ENCODE measurements around the gene FXYD1.
"Not testable (repeated sequence)": the region's sequence is repeated elsewhere in the genome, so short reads cannot be mapped to it uniquely, and the experiment has no call there.

Gene FXYD1

DNA sequence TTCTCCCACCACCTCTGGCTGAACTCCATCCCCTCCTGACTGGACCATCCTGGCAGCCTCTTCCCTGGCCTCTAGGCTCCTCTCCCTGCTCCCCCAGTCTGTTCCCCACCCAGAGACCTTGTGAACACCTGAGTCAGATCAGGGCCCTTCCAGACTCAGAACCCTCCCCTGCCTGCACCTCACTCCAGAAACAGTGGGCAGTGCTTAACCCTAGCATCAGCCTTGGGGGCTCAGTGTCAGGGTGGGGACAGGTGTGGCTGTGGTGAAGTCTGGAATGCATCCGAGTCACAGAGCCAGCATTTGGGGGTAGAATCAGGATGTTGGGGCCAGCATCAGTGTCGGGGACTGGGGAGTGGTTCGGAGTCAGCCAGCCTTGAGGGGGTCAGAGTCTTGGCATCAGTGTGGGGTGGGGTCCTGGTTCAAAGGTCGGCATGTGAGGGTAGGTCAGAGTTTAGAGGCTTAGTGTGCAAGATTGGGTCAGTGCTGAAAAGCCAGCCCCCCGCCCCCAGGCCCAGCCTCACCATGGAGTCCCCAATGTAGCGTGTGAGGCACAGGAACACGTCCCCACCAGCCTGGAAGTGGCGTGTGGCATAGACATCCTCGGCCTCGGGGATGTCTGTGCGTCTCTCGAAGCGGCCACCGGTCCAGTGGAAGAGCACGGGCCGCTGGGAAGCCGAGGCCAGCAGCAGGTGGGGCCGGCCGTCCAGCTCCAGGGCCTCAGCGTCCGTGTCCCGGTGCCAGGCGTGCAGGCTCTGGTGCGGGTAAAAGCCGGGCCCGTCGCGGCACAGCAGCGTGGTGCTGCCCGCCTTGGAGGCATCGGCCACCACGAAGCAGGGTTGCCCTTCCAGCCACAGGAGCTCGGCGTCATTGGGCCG, 12.6 kb upstream of the FXYD1 start:
- DNase-seq: no peak

DNA sequence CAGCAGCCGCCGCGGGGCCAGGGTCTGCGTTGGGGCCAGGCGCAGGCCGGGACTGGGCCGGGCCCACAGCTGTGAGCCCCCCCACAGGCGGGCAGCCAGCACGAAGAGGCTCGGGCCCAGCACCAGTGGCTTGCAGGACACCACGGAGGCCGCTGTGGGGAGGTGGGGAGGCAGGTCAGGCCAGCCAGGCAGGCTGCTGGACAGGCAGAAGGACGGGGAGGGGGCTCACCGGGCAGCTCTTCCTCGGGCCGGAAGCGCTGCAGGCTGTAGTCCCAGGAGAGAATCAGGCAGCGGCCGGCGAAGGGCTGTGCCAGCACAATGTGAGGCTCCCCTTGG, 12.0 kb upstream of the FXYD1 start:
- DNase-seq: no peak

DNA sequence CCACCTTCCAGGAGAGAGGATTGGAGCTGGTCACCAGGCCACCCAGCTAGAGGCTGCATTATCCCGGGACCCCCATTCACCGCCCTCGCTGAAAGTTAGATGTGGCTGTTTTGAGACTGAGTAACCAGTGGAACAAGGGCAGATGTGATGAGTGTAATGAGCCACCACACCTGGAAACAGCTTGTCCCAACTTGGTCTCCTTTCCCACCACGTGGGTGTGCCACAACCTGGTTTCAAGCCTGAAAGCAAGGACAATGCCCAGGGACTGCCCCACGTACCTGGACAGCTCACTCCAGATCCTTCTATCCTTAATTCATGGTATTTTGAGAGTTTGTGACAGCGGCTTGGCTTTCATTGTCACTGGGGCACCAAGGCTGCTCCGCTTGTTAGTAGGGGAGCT, 10.8 kb upstream of the FXYD1 start:
- DNase-seq: no peak

DNA sequence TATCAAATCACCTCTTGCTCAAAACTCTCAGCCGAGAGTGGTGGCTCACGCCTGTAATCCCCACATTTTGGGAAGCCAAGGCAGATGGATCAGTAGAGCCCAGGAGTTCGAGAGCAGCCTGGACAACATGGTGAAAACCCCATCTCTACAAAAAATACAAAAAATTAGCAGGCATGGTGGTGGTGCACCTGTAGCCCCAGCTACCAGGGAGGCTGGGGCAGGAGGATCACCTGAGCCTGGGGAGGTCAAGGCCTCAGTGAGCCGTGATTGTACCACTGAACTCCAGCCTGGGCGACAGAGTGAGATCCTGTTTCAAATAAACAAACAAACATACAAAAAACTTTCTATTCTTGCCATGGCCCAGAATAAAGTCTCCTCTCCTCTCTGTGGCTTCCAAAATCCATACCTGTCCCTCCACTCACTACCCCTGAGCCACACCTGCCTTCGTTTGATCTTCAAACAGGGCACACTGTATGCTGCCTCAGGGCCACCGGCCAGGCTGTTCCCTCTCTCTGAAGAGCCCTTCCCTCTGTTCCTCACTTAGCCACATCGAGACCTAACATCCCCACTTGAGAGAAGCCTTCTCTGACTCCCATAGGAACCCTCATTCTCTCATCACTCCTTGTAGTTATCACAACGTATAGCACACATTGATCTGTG, 10.1 kb upstream of the FXYD1 start:
- DNase-seq: no peak

DNA sequence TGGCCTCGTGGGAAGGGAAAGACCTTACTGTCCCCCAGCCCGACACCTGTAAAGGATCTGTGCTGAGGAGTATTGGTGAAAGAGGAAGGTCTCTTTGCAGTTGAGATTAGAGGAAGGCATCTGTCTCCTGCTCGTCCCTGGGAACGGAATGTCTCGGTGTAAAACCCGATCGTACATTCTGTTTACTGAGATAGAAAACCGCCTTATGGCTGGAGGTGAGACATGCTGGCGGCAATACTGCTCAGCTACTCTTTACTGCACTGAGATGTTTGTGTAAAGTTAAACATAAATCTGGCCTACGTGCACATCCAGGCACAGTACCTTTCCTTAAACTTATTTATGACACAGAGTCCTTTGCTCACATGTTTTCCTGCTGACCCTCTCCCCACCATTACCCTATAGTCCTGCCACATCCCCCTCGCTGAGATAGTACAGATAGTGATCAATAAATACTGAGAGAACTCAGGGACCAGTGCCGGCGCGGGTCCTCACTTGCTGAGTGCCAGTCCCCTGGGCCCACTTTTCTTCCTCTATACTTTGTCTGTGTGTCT, 8.8 kb upstream of the FXYD1 start:
- not testable (repeated sequence) for DNase-seq

DNA sequence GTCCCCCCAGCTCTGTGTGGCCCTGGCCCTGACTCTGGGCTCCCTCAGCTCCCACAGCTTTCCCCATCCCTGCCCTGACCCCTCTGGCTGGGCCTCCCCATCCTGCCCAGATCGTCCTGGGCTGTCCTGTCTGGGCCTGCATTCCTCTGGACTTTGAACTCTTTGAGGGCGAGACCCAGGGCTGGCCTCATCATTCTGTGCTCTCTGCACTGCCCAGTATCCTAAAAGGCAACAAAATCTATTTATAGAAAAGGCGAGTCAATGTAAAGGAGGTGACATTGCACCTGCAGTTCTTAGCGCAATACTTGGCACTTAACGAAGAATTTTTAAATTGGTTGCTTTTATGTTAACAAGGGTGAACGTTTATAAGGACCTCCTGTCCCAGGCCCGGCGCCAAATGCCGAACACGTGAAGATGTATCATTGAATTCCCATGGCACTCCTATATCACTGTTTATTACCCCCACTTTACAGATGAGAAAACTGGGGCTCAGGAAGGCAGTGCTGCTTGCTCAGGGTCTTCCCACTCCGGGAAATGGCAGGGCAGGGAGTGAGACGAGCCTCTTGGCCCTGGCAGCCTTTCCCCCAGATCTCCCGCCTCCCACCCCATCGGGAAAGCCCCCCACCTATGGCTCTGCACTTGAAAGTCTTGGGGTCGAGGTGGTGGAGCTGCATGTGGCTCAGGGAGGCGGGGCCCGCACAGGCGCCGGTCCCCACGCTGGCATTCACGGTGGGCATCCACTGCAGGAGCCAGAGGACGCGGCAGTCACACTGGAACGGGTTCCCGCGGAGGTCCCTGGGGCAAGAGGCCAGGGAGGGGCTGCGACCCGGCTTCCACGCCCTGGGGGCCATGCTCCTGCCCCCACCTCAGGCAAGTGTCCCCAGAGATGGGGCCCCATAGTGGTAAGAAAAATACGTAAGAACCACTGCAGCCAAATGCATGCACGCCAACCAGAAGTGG, 7.6 kb upstream of the FXYD1 start:
- DNase-seq: no peak

DNA sequence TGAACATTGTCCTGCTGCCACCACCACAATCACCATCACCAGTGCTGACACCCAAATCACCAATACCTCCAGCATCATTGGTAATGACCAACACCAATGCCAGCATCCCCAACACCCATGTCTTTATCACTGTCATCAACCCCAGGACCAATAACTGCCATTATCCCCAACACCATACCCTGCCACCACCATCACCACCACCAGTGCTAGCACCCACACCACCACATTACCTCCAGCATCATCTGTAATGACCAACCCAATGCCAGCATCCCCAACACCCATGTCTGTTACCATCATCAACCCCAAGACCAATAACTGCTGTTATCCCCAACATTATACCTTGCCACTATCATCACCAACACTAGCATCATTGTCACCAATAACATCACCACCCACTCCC, 6.4 kb upstream of the FXYD1 start:
- no peak for DNase-seq

DNA sequence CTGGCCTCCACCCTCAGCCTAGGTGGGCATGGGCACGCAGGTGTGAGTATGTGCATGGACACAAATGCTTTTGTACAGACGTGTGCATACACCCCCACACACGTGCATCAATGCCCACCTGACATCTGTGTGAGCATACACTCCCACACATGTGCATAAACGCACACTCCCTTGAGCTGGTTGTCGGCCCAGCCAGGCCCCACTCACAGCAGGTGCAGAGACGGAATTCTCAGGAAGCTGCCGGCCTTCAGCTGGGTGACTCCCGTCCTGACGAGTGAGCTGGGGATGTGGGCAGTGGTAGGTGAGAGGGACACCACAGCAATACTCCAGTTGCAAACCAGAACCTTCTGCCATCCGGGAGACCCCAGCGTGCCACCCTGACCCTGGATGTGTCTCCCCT, 4.8 kb upstream of the FXYD1 start:
- DNase-seq: no peak

DNA sequence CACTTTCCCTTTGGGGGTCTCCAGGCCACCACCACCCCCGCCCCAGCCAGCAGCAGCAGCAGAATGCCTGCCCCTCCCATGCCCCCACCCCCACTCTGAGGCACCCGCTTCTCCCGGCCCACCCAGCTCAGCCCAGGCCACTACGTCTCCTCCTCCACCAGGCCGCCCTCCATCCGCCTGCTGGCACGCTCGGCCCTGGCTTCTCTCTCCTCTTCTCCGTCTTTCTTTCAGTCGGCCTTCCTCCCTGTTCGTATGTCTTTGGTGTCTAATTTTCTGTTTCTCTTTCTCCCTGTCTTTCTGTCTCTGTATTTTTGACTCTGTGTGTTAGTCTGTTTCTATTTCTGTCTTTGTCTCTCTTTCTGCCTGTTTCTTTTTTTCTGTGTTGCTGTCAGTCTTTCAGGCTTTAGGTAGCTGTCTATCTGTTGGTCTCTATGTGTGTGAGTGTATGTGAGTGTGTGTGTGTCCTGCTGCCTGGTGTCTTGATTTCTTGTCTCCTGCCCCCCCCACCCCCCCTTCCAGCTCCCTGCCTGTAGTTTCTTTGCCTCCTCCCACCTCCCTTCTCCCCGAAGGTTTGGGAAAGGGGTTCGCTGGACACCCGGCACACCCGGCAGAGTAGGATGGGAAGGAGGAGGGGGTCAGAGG, 3.9 kb upstream of the FXYD1 start, which contains the start of gene LGI4:
Gene LGI4 (minus strand): TSS at position 459 of the 642 bp plus-strand sequence. CDS start 379 bp downstream, at position 80.
- DNase-seq: no peak

DNA sequence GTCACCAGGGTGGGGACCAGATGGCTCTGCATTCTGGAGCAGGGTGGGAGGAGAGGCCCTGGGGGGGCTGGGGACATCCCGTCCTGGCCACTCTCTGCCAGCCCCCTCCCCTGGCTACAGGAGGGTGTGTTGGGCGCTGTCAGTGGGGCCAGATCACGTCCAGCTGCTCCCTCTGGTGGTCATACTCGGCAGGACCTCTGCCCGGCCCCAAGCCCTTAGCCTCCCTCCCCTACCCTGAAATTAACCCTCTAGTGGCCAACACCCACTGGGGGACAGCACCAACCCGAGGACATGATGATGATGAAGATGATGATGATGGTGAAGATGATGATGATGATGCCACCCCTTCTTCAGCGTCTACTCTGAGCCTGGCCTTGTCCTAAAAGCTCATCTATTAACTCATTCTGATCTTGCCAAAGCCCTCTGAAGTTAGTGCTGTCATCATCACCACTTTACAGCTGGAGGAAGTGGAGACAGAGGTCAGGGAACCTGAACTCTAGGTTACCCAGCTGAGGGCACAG, 3.2 kb upstream of the FXYD1 start:
- peak; percentile 67 to 70 for DNase-seq

DNA sequence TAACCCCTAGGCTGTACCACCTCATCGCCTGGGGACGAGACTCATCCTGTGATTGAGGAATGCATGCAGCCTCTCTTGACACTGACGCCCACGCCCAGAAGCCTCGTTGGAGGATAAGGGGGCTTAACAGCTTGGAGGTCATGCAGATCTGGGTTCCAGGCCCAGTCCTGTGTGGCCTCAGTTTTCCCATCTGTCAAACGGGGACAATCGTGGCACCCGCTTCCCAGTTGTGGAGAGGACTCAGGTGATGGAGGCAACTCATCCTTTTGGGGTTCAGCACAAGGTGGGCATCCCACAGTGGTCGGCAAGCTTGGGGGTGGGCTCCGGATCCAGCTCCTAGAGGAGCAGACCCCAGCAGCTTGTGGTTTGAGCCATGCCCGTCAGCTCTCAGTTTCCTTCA, 2.4 kb upstream of the FXYD1 start:
- no peak for DNase-seq

DNA sequence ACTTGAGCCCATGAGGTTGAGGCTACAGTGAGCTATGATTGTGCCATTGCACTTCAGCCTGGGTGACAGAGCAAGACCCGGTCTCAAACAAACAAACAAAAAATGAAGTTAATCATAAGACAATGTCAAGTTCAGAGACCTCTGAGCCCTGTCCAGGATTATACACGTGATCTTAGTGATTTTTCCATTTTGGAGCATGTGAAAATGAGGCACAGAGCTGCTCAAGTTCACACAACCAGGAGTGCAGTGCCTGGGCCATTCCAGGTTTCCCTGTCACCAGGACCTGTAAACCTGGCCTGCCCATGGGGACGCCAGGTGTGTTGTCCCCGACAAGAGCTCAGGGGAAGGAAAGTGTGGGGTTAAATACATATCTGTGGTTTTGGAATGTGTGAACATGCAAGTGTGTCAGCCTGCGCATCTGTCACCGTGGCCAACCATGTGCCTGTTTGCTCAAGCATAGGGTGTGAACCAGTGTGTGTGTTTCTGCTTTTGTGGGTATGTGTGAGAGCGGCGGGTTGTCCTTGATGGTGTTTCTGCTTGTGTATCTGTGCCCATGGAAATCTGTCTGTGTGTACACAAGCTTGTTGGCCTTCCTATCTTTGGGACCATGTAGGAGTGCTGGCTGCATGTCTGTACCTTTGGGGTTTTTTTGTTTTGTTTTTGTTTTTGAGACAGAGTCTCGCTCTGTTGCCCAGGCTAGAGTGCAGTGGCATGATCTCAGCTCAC, 1.5 kb upstream of the FXYD1 start:
- DNase-seq: no peak

DNA sequence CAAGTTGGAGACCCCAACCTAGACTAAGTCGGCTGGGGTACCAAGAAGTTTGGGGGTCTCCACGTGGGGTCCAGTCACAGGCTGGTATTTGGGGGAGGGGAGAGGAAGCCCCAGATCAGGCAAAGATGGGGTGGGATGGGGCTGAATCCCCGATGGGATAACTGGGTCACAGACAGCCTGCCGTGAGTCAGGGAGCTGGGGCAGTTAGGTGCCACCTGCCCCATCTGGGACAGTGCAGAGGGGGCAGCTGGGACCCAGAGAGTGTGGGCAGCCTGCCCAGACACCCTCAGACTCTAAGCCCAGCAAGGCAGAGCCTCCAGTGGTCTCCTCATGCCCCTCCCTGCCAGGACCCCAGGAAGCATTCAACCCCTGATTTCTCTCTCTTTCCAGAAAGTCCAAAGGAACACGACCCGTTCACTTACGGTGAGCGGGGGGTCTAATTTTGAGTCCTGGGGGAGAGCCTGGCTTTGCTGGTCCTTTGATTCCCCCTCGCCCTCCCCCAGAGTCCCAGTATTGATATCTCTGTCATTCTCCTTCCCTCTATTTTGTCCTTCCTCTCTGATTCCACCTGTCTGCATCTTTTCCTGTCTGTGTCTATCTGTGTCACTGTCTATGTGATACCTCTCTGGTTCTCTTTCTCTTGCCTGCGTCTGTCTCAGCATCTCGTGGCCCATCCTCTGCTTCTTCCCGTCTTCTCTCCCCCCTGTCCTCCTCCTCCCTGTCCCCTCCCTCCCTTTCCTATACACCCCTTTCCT, 1.8 kb downstream of the FXYD1 start:
- no peak for DNase-seq

DNA sequence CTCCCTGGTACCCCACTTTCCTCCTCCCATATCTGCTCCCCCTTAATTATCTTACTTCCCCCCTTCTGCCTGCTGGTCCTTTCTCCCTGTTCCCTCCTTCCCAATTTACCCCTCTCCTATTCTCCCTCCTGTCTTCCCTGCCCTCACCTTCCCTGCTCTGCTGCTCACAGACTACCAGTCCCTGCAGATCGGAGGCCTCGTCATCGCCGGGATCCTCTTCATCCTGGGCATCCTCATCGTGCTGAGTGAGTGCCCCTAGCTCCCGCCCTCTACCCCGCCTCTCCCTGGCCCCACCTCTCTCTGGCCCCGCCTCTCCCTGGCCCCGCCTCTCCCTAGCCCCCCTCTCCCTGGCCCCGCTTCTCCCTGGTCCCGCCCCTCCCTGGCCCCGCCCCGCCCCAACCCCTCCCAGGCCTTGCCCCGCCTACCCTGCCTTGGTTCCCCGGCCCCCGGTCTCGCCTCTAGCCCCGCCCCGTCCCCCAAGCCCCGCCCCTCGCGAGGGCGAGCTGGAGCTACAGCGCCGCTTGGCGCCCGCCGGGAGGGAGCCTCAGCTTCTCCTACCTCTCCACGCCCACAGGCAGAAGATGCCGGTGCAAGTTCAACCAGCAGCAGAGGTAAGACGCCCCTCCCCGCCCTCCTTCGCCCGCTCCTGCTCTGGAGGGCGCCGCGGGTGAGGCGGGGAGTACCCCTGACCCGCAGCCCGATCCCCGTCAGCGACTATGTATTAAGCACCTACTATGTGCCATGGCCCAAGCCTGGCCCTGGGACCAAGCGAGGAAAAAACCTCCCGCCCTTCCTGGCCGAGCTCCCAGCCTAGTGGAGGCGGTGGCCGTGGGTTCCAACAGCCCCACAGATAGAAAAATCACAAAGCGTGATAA, 2.6 kb downstream of the FXYD1 start:
- peak; percentile 82 to 89 for DNase-seq

DNA sequence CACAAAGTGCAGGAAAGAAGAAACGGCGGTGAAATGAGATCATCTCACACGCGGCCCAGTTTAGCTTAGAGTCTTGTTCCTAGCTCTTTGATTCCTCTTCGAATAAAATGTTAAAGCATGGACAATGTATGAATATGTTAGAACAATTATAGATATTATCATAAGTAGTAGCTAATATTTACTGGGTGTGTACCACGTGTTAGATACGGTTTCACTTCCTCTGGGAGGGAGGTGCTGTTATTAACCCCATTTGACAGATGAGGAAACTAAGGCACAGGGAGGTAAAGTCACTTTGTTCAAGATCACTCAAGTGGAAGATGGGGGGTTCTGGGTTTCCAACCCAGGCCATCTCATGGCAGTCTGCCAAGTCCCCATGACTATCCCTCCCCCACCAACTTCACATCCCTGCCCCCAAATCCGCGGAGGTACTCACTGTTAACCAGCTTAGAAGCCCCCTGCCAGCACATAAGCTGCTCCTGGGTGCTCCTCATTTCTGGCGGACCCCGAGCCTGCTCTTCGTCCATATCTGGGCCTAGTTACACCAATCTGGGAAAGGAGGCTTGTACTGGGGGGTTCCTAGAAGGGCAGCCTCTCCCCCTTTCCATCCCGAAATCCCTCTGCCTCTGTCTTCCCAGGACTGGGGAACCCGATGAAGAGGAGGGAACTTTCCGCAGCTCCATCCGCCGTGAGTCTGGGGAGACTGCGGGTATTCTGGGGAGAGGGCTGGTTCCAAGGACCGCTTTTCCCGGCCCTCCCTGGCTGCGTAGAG, 3.4 kb downstream of the FXYD1 start:
- DNase-seq: peak; percentile 43 to 55

DNA sequence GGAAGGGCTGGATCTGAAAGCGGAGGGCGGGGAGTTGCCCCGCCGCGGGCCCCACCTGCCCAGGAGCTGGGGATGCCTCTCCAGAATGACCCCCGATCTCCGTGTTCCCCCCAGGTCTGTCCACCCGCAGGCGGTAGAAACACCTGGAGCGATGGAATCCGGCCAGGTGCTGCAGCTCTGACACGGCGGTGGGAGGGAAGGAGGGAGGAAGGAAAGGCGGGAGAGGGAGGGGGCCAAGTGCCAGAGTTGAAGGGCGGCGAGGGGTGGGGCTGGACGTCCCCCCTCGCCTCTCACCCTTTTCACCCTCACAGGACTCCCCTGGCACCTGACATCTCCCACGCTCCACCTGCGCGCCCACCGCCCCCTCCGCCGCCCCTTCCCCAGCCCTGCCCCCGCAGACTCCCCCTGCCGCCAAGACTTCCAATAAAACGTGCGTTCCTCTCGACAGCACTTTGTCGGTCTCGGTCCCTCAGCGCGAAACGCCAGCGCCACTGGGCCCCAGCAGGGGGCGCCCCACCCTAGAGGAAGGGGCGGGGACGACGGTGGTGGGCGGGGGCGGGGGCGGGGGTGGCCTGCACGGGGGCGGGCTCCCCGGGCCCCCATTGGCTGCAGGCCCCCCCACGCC, 4.1 kb downstream of the FXYD1 start:
- DNase-seq: peak in 1 of 2 donors; percentile 39

DNA sequence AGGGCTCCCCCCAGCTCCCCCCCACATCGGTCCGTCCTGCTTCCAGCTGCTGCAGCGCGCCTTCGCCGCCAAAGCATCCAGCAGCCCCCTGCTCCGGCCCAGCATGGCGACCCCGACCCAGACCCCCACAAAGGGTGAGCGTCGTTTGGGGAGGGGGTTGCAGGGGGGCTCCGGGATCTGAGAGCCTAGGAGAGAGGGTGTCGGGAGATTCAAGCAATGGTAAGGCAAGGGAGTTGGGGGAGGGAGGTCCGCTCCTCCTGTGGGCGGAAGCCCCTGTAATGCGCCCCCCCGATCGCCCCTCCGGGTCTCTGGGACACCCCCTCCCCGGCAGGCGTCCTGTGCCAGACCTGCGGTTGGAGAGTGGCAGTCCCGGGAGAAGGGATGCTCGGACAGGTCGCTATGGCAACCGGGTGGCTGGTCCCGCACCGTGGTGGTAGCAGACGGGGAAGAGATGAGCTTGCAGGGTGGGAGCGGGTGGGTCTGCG, 4.6 kb downstream of the FXYD1 start, which contains the start of gene FXYD7:
Gene FXYD7 (plus strand): TSS at position 25 of the 485 bp plus-strand sequence. CDS start 79 bp downstream, at position 104.
- DNase-seq: no peak

DNA sequence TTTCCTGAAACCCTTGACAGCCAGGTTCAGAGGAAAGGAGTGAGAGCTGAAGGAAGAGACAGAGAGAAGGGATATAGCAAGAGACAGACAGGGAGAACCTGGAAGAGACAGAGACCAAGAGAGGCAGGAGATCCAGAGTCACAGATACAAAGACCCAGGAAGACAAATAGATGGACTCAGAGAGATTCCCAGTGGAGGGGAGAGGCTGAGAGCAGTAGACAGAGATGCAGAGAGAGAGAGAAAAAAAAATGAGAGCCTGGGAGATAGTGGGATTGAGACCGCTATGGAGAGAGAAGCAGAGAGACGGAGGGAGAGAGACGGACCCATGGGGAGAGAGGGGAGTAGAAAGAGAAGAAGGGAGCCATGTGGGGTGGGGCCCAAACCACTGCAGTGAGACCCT, 5.2 kb downstream of the FXYD1 start:
- DNase-seq: no peak

Data from inflammatory macrophage (primary cell).